HG03469 (cell line): ENCODE results near the gene BLOC1S1.

Source experiments
- ATAC-seq: cut with Tn5 transposase; IDR thresholded peaks from one replicate; pipeline ENCODE4 v1.9.1; 2021; ENCODE audit warnings: mild to moderate bottlenecking, moderate library complexity, moderate number of reproducible peaks; ENCODE audit not compliant: unreplicated experiment

Gene BLOC1S1

GRCh38 chr12:55708695-55709233 lies 7.1 kb upstream of the BLOC1S1 start:
- ATAC-seq, result no peak

DNA sequence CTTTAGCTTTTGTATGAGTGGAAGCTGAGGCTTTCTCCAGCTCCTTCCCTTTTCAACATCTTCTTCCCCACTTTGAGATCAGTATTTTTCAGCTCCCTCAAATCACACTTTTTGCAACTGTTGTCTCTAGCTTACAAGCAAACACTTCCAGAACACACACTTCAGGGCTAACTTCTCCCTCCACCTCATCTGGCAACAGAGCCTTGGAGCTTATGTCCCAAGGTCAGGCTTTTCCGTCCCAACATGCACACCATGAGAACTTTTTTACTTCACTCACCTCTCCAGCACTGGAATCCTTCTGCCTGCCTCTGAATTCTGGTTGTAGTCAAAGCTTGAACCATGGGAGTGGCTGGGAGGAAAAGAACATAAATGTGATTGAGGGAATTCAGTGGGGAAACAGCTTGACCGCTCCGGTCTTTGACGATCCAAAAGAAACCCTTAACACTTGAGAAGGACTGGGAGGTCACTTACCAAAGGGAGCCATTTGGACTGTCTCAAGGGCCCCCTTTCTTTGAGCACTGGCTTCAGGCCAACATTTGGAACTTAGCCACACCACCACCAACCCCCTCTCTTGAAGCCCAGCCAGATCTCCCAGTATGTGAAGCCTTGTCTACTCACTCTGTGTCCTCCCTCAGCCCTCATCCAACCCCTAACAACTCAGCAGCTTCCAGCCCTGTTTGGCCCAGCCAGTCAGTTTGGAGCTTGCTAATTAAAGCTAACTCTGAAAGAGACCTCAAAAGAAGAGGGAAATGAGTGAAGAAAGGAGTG lies 3.9 kb upstream of the BLOC1S1 start:
- no peak for ATAC-seq

DNA sequence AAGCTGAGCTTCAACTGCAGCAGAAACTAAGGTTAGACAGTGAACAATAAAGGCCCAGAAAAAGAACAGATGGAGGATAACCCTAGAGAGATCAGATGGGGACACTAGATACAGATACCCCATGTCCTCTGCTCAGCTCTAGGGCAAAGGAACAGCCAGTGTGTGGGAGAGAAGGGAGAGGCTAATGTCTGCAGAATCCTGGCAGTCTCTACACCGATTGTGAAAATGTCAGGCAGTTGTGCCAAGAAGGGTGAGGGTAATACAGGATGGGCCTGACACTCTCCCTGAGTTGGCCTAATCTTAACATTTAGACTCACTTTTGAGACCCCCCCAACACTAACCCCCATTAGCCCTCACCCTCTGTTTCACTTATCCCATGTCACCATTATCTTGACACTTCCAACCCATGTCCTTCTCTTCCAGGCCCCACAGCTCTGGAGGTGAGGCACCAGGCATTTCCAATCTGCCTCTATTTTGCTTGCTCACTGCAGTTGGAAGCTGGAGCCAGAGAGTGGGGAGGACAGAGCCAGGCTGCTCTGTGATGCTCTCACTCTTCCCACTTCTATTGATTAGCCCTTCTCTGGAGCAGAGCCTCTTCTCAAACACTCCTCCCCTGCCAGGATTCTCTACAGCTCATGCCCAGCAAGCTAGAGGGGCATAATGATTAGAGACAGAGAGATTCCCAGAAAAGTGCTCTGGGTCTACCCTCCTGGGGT lies 3.0 kb upstream of the BLOC1S1 start:
- no peak for ATAC-seq

DNA sequence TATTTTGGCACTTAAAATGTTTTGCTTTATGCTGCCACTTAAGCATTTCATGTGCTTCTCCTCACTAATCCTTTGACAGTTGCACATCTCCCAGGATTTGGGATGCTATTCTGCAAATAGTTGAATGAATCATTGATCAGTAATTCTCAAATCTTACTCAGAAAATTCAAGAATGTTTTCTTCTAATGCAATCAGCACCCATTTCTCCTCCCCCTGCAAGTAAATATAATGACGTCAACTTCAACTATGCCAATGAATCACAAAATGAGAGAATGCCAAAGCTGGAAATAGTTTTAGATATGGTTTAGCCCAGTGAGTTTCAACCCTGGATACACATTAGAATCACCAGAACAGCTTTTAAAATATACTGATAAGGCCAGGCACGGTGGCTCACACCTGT lies 2.1 kb upstream of the BLOC1S1 start:
- ATAC-seq, result no peak

DNA sequence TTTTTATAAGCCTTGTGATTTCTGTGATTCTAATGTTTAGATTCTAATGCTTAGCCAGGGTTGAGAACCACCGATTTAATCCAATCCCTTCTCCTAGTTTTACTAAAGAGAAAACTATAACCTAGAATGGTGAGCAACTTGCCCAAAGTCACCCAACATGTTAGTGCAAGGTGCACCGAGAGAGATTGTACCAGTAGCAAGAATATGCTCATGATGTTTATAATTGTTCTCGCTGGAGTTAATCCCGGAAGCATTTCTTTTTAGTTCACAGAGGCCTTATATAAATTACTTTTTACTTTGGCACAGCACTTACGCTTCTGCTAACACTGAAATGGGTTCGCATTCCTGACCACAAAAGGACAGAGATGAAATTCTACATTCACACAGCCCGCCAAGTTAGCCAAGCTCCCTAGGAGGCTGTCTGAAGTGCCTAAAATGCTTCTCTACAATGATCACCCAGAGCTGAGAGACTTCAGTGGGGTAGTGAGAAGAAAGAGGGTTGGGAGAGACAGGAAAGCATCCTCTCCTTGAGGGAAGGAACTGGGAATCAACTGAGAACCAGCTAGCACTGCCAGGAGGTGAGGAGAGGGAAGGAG lies 579 bp upstream of the BLOC1S1 start:
- no peak for ATAC-seq

- ATAC-seq, result peak; percentile 13
These were observed 724 bp downstream of the BLOC1S1 start for GRCh38 chr12:55716582-55716957.

GRCh38 chr12:55717011-55718007 lies 1.5 kb downstream of the BLOC1S1 start:
- no peak for ATAC-seq

GRCh38 chr12:55718015-55718414 lies 2.2 kb downstream of the BLOC1S1 start:
- ATAC-seq, result no peak

DNA sequence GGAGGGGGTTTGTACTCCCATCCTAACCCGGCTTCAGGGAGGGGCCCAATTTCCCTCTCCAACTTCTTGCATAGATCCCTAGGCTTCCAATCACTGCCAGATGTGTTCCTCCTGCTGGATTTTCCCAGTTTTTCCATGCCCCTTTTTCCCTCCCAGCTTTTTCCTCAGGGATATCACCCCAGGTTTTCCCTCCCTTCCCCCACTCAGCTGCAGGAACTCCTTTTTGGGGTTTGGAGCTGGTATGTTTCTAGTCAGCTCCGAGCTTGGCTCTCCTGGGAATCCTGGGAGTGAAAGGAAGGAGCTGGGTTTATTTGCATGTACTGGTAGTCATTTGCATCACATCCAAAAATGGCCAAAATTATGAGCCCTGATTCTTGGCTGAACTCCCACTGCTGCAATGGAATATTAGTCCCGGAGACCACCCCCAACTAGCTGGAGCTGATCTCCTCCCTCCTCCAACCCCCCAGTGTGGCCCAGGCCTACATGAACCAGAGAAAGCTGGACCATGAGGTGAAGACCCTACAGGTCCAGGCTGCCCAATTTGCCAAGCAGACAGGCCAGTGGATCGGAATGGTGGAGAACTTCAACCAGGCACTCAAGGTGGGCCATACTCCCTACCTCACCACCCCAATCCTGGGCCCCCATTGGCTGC lies 2.9 kb downstream of the BLOC1S1 start:
- no peak for ATAC-seq

GRCh38 chr12:55719371-55719770 lies 3.5 kb downstream of the BLOC1S1 start:
- ATAC-seq, result no peak

- ATAC-seq, result no peak
These were observed 4.3 kb downstream of the BLOC1S1 start, which contains the start of gene RDH5 for GRCh38 chr12:55720071-55720564. TSS of gene RDH5 (plus strand) at chr12:55720393. CDS start at chr12:55721185, 792 bp downstream.

- ATAC-seq, result no peak
These were observed 5.1 kb downstream of the BLOC1S1 start for GRCh38 chr12:55720894-55721444.

GRCh38 chr12:55721601-55722213 lies 5.9 kb downstream of the BLOC1S1 start:
- no peak for ATAC-seq

DNA sequence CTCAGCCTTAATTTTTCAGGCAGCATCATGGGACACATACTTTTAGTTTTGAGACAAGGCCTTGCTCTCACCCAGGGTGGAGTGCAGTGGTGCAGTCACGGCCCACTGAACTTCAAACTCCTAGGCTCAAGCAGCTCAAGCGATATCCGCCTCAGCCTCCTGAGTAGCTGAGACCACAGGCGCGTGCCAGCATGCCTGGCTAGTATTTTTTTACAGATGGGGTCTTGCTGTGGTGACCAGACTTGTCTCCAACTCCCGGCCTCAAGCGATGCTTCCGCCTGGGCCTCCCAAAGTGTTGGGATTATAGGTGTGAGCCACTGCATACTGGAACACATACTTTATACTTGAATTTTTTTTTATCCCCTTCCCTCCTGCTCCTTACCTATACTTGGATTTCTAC lies 7.1 kb downstream of the BLOC1S1 start:
- no peak for ATAC-seq

GRCh38 chr12:55723516-55724225 lies 7.8 kb downstream of the BLOC1S1 start:
- ATAC-seq, result no peak

DNA sequence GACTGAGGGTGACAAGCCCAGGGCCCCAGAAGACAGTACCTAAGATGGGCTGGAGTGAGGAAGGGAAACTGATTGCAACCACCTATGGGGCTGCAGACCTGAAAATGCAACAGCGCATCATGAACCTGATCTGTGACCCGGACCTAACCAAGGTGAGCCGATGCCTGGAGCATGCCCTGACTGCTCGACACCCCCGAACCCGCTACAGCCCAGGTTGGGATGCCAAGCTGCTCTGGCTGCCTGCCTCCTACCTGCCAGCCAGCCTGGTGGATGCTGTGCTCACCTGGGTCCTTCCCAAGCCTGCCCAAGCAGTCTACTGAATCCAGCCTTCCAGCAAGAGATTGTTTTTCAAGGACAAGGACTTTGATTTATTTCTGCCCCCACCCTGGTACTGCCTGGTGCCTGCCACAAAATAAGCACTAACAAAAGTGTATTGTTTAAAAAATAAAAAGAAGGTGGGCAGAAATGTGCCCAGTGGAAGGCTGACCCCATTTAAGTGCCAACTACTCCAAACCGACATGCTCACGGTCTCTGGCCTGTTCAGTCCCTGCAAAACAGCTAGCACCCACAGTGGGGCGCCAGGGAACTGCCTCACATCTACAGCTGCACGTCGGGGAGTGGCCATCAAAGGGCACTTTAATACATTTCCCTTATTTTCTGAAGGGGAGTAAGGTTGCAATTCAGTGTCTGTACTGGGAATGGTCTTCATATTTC lies 8.5 kb downstream of the BLOC1S1 start:
- ATAC-seq, result no peak

GRCh38 chr12:55724940-55725309 lies 9.1 kb downstream of the BLOC1S1 start:
- ATAC-seq, result no peak

GRCh38 chr12:55725556-55725955 lies 9.7 kb downstream of the BLOC1S1 start:
- ATAC-seq, result no peak
